SIG-M5 (cell line): ENCODE data around the gene CHFR.
"Not testable (repeated sequence)": the region's sequence is repeated elsewhere in the genome, so short reads cannot be mapped to it uniquely, and the experiment has no call there.

ENCODE experiments used
- DNase-seq: peaks from one replicate; lab custom pipeline; 2025; lab: John Stamatoyannopoulos, UW

CHFR gene, protein sequence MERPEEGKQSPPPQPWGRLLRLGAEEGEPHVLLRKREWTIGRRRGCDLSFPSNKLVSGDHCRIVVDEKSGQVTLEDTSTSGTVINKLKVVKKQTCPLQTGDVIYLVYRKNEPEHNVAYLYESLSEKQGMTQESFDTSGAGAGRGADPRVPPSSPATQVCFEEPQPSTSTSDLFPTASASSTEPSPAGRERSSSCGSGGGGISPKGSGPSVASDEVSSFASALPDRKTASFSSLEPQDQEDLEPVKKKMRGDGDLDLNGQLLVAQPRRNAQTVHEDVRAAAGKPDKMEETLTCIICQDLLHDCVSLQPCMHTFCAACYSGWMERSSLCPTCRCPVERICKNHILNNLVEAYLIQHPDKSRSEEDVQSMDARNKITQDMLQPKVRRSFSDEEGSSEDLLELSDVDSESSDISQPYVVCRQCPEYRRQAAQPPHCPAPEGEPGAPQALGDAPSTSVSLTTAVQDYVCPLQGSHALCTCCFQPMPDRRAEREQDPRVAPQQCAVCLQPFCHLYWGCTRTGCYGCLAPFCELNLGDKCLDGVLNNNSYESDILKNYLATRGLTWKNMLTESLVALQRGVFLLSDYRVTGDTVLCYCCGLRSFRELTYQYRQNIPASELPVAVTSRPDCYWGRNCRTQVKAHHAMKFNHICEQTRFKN

DNA sequence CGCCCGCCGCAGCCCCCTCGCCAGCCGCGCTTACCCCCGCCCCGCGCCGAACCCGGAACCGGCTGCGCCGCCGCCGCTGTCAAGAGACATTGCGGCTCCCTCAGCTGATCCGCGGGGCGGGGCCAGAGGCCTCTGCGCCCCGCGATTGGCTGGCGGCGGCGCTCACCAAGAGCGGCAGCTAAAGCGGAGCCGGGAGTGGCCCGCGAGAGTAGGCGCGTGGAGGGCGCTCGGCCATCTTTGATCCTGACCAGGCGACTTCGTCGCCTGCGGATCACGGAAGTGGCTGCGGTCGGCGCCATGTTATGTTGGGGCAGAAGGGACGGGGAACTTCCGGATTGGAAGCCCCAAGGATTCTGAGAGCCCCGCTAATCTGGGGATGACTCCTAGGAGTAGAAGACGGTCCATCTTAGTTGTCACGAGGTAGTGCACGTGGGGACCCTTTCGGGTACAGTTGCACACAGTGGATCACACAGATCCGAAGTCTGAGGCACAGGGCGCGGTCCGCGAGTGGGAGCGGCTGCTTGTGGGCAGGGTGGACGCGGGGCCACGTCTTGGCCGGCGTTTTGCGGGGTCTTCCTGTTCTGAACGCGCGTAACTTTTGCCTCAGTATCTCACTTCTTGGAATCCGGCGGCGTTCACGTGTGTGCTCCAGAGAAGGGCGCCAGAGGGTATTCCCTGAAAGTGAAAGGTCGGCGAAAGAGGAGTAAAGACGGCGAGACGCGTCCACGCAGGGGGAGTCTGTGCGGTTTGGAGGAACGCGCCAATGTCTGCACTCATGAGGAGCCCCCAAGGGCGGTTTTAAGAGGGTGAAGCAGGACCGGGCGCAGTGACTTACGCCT is at the start of gene CHFR:
Gene CHFR (minus strand): TSS at position 93 of the 839 bp plus-strand sequence. CDS start 277 bp downstream, outside the sequence.
- peak; percentile 54 for DNase-seq

DNA sequence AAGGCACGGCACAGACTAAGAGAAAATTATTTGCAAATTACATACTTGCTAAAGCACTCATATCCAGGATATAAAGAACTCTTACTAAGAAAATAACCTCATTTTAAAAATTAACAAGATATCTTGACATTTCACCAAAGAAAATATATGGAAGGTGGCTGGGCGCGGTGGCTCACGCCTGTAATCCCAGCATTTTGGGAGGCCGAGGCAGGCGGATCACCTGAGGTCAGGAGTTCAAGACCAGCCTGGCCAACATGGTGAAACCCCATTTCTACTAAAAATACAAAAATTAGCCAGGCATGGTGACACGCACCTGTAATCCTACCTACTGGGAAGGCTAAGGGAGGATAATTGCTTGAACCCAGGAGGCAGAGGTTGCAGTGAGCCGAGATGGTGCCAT is 49.5 kb upstream of the CHFR start:
- not testable (repeated sequence) for DNase-seq

DNA sequence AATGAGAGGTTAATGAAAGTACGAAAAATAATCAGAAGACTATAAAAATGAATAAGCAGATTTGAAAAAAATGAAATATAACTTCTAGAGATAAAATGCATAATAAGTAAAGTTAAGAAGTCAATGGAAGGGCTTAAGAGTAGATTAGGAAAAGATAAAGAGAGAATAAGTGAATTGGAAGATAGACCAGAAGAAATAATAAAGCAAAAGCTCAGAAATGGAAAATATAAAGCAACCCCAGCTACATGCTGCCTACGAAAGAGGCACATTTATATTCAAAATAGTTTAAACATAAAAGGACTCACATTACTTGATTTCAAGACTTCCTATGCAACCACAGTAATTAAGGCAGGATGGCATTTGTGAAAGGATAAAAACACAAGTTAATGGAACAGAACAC is 48.8 kb upstream of the CHFR start:
- no peak for DNase-seq

DNA sequence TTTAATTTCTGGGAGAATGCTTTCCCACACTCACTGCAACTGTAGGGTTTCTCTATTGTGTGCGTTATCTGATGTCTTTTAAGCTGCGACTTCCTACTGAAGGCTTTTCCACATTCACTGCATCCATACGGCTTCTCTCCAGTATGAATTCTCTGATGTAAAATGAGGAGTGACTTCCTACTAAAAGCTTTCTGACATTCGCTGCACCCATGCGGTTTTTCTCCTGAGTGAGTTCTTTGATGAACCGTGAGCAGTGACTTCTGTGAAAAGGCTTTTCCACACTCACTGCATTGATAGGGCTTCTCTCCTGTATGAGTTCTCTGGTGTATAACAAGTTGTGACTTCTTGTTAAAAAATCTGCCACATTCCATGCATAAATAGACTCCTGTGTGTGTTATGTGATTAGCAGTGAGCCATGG is 39.0 kb upstream of the CHFR start:
- DNase-seq: no peak

DNA sequence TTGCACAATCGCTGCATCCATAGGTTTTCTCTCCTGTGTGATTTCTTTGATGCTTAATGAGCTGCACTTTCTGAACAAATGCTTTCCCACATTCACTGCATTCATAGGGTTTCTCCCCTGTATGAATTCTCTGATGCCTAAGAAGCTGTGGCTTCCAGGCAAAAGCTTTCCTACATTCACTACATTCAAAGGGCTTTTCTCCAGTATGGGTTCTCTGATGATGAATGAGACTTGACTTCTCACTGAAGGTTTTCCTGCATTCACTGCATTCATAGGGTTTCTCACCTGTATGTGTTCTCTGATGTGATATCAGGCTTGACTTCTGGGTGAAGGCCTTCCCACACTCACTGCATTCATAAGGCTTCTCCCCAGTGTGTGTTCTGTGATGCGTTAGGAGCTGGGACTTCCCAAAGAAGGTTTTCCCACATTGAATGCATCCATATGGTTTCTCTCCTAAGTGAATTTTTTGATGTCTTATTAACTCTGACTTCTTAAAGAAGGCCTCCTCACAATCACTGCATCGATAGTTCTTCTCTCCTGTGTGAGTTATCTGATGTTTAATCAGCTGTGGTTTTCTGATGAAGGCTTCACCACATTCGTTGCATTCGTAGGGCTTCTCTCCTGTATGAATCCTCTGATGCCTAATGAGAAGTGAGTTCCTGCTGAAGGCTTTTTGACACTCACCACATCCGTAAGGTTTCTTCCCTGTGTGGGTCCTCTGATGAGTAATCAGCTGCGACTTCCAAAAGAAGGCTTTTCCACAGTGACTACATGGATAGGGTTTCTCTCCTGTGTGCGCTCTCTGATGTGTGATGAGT is 38.4 kb upstream of the CHFR start:
- no peak for DNase-seq

DNA sequence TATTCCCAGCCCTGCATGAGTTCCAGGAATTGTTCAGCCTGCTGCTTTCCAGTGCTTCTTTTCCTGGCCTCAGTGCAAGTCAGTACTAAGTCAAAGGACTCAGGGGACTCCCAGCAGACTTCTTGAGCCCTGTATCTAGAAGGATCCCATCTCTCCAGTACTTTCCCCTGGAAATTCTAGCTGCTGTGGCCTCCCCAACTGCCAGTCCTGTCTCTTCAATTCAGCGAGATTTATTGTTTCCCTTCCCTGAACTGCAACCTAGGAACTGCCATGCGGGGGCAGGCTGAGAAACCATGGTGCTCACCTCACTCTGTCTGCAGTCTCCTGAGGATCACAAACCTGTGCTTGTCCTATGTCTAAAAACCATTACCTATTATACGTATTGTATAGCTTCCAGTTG is 37.0 kb upstream of the CHFR start:
- DNase-seq: no peak

DNA sequence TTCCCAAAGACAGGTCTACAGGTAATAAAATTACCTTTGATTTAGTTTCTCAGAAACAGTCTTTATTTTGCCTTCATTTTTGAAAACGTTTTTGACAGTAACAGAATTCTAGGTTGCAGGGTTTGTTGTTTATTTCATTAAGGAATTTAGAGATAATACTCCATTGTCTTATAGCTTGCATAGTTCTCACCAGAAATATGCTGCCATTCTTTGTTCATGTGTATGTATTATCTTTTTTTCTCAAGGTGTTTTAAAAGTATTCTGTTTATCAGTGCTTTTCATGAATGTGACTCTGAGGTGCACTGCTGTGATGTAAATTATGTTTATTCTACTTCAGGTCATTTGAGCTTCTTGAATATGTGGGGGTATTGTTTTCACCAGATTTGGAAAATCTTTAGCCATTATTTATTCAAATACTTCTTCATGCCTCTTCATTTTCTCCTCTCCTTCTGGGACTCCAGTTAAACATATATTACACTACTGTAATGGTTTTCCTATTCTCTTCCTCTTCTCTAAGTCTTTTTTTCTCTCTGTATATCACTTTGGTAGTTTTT is 36.0 kb upstream of the CHFR start:
- DNase-seq: no peak

DNA sequence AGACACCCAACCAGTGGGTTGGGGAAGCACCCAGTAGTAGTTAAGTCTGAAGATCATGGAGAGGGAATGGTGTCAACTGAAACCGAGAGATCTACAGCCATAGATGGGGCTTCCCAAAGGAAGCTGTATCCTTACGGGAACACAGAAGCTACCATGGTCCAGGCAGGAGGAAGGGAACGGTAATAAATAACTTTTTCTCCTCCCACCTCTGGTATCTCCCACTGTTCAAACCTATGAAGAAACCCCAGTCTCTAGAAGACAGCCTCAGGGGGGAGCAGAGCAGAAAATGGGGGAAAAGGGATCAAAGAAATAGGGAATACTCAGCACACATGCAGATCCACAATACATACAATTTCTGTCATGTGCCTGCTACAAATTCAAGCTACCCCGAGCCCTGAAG is 35.3 kb upstream of the CHFR start:
- DNase-seq: no peak

DNA sequence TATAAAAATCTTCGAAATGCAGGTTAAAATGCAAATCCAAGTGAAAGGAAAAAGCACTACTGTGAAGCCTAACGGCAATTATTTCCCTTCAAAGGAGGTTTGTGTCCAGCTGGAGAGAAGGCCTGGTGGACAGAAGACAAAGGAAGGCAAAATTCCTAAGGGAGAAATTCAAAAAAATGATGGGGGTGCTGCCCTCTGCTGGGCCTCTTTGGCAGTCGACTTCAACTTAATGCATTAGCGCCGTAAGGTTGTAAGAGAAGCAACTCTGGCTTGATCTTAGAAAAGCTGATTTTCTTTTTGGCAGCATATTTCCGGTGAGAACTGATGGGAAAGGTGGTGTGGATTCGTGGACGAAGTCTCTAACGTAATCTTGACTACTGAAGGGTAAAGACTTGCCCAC is 34.3 kb upstream of the CHFR start:
- no peak for DNase-seq

DNA sequence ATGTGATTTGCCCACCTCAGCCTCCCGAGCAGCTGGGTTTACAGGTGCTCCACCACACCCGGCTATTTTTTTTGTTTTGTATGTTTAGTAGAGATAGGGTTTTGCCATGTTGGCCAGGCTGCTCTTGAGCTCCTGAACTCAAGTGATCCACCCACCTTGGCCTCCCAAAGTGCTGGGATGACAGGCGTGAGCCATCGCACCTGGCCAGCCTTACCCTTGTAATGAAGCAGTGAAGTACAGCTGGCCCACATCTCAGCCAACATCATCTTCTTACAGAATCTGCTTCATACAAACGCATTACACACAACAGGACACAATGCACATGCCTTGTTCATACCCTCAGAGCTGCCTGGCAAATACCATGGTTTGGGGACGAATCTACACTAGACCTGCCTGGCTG is 31.3 kb upstream of the CHFR start:
- no peak for DNase-seq

DNA sequence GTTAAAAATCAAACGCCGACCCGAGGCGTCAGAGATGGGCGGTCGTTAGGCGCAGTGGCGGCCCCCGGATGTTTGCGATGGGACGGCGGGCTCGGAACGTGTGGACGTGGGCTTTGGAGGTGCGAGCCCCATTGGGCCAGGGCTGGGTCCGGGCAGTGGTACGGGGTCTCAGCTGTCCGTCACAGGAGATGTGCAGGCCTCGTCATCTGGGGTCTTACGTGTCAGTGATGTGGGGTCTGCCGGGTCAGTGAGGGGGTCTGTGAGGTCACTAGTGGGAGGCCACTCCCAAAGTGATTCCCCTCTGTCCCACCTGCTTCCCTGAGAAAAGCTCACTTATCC is 21.6 kb upstream of the CHFR start:
- no peak for DNase-seq

DNA sequence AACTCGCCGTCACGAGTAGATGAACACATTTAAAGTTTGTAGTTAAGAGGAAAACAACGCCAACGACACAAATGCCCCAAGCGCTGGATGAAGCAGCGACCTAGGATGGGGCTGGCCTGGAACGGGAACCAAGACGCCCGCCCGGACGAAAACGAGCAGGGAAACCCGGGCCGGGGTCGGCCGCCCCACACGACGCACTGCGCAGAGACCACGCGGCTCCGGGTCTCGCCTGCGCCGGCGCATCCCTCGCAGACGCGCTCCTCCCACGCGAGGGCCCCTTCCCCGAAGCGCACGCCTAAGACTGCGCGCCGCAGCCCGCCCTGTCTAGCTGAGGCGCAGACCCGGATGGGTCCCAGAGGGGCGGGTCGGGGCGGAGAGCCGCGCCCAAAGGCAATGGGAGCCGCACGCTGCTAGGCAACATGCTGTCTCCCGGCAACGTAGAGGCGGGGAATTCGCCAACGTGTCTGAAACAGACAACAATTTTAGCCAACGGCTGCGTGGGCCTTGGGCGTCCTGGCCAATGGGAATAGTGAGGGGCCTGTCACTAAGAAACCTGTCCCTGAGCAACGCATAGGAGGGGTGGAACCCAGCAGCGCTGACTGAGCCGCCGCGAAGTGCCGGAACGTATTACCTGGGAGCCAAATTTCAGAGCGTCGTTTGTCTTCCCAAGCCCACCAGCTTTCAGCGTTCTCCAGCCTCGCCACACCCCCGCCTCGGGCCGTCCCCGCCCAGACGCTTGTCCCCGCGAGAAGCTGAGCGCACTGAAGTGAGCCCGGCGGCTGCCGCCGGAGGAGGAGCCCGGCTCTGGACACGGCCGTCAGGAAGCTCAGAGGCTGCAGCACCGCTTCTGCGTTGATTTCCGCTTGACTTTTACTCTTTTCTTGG is 21.0 kb upstream of the CHFR start:
- DNase-seq: no peak

DNA sequence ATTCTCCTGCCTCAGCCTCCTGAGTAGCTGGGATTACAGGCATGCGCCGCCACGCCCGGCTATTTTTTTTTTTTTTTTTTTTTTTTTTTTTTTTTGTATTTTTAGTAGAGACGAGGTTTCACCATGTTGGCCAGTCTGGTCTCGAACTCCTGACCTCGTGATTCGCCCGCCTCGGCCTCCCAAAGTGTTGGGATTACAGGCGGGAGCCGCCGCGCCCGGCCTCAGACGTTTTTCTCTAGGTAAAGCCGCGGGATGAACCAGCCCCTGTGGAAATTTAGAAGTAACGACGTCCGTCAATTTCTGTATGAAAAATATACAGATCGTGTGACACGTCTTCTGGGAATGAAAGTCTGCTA is 20.4 kb upstream of the CHFR start:
- not testable (repeated sequence) for DNase-seq

DNA sequence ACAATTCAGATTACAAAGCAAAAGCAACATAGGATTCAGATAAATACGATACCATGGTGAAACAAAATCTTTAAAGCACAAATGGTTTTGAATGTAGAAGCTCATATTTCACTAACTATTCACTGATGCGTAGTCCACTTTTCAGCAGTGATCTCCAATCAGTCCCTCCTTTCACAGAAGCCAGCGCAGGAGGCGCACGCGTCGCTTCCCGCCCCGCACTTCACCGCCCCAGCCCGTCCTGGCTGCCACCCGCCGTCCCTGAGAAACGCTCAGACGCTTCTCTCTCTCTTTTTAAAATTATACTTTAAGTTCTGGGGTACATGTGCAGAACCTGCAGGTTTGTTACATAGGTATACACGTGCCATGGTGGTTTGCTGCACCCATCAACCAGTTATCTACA is 19.8 kb upstream of the CHFR start:
- DNase-seq: no peak

DNA sequence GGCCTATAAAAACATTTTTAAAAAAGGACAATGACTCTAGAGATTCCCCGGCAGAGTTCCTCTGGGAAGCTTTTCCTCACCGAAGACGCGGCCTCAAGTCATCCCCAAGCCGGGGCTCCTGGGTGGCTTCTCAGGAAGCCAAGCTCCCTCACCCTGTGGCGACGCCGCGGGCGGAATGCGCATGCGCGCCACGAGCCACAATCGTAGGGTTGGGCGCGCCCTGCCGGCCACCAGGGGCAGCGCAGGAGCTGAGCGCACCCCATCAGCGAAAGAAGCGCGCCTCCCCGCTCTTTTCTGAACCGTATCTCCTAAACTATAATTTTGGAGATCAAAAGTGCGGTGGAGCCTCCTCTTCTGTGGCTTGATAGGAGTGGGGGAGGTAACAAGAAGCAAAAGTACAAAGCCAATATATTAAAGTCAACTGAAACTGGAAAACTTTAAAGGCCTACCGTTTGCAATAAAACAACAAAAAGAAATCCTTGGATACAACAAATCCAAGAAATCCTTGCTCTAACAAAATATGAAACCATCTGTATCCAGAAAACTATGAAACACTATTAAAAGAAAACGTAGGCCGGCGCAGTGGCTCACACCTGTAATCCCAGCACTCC is 17.4 kb upstream of the CHFR start:
- no peak for DNase-seq

DNA sequence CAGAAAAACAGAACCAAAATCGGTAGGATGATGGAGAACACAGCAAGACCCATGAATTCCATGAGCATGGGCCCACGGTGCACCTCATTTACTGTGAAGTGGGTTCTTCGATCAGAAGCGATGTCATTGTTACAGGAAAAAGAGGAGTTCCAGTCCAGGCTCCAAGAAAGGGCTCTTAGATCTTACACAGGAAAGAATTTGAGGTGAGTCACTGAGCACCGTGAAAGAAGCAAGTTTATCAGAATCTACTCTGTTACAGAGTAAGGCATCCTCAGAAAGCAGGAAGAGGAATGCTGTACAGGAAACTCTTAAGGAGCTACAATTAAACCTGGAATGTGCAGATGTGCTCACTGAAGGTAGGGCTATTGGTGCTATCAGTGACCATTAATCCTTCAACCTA is 11.6 kb upstream of the CHFR start:
- no peak for DNase-seq

DNA sequence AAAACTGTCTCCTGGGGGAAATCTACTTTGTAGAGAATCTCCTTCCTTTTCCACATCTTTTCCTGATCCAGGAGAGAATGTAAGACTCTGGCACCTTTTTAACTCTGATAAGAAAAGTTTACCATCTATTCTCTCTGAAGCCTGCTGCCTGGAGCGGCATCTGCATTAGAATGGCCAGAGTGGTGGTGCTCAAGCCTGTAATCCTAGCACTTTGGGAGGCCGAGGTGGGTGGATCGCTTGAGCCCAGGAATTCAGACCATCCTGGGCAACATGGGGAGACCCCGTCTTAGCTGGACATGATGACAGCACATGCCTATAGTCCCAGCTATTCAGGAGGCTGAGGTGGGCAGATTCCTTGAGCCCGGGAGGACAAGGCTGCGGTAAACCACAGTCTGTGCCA is 1.4 kb upstream of the CHFR start:
- no peak for DNase-seq

DNA sequence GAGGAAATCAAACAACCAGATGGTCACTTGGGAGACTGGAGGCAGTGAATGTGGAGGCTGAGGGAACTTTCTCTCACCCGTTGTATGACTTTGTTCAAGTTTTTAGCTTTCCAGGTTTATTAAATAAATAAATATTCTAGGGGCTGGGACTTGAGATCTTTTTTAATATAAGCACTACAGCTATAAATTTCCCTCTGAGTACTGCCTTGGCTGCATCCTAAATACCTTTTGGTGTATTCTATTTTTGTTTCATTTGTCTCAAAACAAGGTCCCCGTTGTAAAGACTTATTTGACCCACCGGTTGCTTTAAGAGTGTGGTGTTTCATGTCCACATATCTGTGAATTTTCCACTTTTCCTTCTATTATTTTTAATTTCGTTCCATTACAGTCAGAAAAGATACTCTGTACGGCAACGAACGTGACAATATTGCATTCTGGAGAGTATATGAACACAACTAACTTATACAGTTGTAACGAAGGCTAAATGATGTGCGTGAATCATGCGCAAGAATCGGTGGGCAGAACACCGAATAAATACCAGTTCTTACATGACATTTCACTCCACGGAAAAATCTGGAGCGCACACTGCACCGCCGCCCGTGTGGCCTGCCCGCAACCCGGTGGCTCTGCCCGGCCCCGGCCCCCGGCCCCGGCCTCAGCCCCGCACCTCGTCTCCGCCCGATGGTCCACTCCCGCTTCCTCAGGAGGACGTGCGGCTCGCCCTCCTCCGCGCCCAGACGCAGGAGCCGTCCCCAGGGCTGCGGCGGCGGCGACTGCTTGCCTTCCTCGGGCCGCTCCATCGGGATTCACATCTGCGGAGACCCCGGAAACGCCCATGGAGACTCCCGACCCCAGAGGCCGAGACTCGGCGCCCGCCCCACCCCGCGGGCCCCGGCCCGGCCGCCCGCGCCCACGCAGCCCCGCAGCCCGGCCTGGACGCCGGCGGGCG is 602 bp downstream of the CHFR start:
- no peak for DNase-seq

DNA sequence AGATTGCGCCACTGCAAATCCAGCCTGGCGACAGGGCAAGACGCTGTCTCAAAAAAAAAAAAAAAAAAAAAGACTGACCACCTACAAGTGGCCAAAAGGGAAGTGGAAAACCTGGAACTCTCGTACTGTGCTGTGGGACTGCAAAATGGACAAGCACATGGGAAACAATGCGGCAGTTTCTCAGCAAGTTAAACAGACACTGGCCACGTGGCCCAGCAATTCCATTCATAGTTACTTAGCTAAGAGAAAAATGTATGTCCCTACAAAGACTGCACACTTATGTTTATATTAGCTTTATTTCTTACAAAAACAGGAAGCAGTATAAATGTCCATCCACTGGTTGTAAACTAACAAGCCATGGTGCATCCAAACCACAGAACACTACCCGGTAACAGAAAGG is 5.6 kb downstream of the CHFR start:
- DNase-seq: no peak
